ENCODE data around the gene PRPF38A. TPM values are rescaled to one million over a fixed set of nuclear protein-coding genes. Genes with fewer than 3 reads are reported as not detected.

Gene PRPF38A
- total RNA-seq, 1 donor from 2014 or later: 31.8 TPM

DNA sequence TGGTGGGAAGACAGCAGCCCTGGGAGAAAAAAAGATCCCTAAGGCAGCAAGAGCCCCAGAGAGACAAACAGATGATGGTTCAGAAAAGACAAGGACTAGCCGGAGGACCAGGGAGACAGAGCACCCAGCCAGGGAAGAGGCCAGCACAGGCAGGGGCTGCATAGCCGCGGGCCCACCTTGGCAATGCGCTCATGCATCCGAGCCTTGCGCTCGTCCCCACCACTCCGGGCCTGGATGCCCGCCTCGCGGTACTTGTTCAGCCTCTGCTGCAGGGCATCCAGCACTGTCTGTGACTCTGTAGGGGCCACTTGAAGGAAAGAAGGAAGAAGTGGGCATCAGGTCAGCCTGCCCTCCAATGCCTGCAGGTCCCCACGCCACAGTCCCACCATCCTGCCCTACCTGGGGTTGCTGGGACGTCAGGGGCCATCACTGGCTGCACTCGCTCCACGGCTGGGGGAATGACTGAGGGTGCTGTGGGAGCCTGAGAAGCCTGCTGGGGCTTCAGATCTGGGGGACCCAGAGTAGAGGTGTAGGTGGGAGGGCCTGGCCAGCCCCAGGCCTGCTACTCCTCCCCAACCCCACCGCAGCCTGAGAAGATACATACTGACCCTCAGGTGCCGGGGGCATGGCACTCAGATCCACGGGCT lies 45.4 kb upstream of the PRPF38A start:
- Histone ChIP-seq H3K79me2 (ENCODE audit: insufficient read depth, low read length) (peaks cover 18% of the 10 kb centered on the region), H3K4me3 (ENCODE audit: insufficient read depth, low read depth, low read length) (no peak overlapping the region), H3K4me2 (ENCODE audit: low read length) (no peak overlapping the region), H3K4me1 (ENCODE audit: insufficient read depth, low read length) (no peaks in the 10 kb centered on the region), H3K9ac (ENCODE audit: low read length) (no peak overlapping the region), H3K9me3 (ENCODE audit: insufficient read depth, low read depth, low read length) (no peaks in the 10 kb centered on the region), H4K20me1 (ENCODE audit: insufficient read depth, low read length) (peaks cover 38% of the 10 kb centered on the region), H2AFZ (ENCODE audit: low read depth, low read length) (no peak overlapping the region), H3K27ac (ENCODE audit: low read depth, low read length) (no peak overlapping the region), H3K27me3 (ENCODE audit: insufficient read depth, low read length) (no peaks in the 10 kb centered on the region), H3K36me3 (ENCODE audit: insufficient read depth, low read length) (peaks cover 49% of the 10 kb centered on the region)
- Mint-ChIP-seq H3K4me3 (ENCODE audit: unreplicated experiment) (no peak overlapping the region), H3K27me3 (ENCODE audit: low read depth, unreplicated experiment) (no peaks in the 10 kb centered on the region), H3K27ac (ENCODE audit: unreplicated experiment) (no peak overlapping the region), H3K36me3 (ENCODE audit: low read depth, unreplicated experiment) (peaks cover 35% of the 10 kb centered on the region), H3K9me3 (ENCODE audit: unreplicated experiment) (no peaks in the 10 kb centered on the region), H3K4me1 (ENCODE audit: low read depth, unreplicated experiment) (no peaks in the 10 kb centered on the region)
- TF ChIP-seq, protein P1, sequence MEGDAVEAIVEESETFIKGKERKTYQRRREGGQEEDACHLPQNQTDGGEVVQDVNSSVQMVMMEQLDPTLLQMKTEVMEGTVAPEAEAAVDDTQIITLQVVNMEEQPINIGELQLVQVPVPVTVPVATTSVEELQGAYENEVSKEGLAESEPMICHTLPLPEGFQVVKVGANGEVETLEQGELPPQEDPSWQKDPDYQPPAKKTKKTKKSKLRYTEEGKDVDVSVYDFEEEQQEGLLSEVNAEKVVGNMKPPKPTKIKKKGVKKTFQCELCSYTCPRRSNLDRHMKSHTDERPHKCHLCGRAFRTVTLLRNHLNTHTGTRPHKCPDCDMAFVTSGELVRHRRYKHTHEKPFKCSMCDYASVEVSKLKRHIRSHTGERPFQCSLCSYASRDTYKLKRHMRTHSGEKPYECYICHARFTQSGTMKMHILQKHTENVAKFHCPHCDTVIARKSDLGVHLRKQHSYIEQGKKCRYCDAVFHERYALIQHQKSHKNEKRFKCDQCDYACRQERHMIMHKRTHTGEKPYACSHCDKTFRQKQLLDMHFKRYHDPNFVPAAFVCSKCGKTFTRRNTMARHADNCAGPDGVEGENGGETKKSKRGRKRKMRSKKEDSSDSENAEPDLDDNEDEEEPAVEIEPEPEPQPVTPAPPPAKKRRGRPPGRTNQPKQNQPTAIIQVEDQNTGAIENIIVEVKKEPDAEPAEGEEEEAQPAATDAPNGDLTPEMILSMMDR (IDR thresholded peaks at IDR 0.05; ENCODE audit: insufficient read depth, low read depth, low read length): no peak
- no peak for TF ChIP-seq EZH2 (IDR thresholded peaks at IDR 0.05; ENCODE audit: insufficient read depth, low read length)
- FAIRE-seq (no peak), DNase-seq (ENCODE audit: low read depth) (no peak)

- Histone ChIP-seq H3K79me2 (ENCODE audit: insufficient read depth, low read length) (peaks cover 28% of the 10 kb centered on the region), H3K4me3 (ENCODE audit: insufficient read depth, low read depth, low read length) (no peak overlapping the region), H3K27me3 (ENCODE audit: insufficient read depth, low read length) (no peaks in the 10 kb centered on the region), H3K9ac (ENCODE audit: low read length) (no peak overlapping the region), H3K27ac (ENCODE audit: low read depth, low read length) (no peak overlapping the region), H4K20me1 (ENCODE audit: insufficient read depth, low read length) (peaks cover 42% of the 10 kb centered on the region), H2AFZ (ENCODE audit: low read depth, low read length) (no peak overlapping the region), H3K36me3 (ENCODE audit: insufficient read depth, low read length) (peaks cover 39% of the 10 kb centered on the region), H3K4me2 (ENCODE audit: low read length) (no peak overlapping the region), H3K4me1 (ENCODE audit: insufficient read depth, low read length) (peaks cover 5% of the 10 kb centered on the region), H3K9me3 (ENCODE audit: insufficient read depth, low read depth, low read length) (no peaks in the 10 kb centered on the region)
- no peak for FAIRE-seq
- TF ChIP-seq, protein P1 (IDR thresholded peaks at IDR 0.05; ENCODE audit: insufficient read depth, low read depth, low read length): no peak
- no peak for TF ChIP-seq EZH2 (IDR thresholded peaks at IDR 0.05; ENCODE audit: insufficient read depth, low read length)
- Mint-ChIP-seq H3K36me3 (ENCODE audit: low read depth, unreplicated experiment) (peaks cover 32% of the 10 kb centered on the region), H3K4me3 (ENCODE audit: unreplicated experiment) (no peak overlapping the region), H3K4me1 (ENCODE audit: low read depth, unreplicated experiment) (peaks cover 3% of the 10 kb centered on the region), H3K9me3 (ENCODE audit: unreplicated experiment) (no peaks in the 10 kb centered on the region), H3K27ac (ENCODE audit: unreplicated experiment) (no peak overlapping the region), H3K27me3 (ENCODE audit: low read depth, unreplicated experiment) (no peaks in the 10 kb centered on the region)
- DNase-seq (ENCODE audit: low read depth): no peak
Measured at GRCh38 chr1:52359676-52360594, 44.5 kb upstream of the PRPF38A start.

All from astrocyte (in vitro differentiated cells and primary cell).